ENCODE measurements around the gene LTBP1.

The LTBP1 gene

GRCh38 chr2:32948266-32948665 is 1.5 kb downstream of the LTBP1 start:
- peak overlapping the region; percentile 40 for H3K9ac ChIP-seq (ENCODE audit: low read length)
- H3K27ac ChIP-seq (ENCODE audit: low read length) = no peak overlapping the region

GRCh38 chr2:32949260-32949659 is 2.5 kb downstream of the LTBP1 start:
- no peaks in the 10 kb centered on the region for H3K9me3 ChIP-seq (ENCODE audit: control insufficient read depth, low read depth, low read length)
- peaks cover 10% of the 10 kb centered on the region for H3K27me3 ChIP-seq (ENCODE audit: control insufficient read depth, insufficient read depth, low read length)
- no peaks in the 10 kb centered on the region for H3K36me3 ChIP-seq (ENCODE audit: control insufficient read depth, low read depth, low read length)
- H3K27ac ChIP-seq (ENCODE audit: low read length) = no peak overlapping the region
- H3K4me3 ChIP-seq (ENCODE audit: low read length) = no peak overlapping the region
- H3K4me1 ChIP-seq (ENCODE audit: control insufficient read depth, low read depth, low read length) = peaks cover 8% of the 10 kb centered on the region
- no peak overlapping the region for H3K9ac ChIP-seq (ENCODE audit: low read length)

More at GRCh38 chr2:32948266-32948665, 1.5 kb downstream of the LTBP1 start:
- H3K4me3 ChIP-seq (ENCODE audit: low read length) = peak overlapping the region; percentile 73
- H3K9me3 ChIP-seq (ENCODE audit: control insufficient read depth, low read depth, low read length) = no peaks in the 10 kb centered on the region
- H3K4me1 ChIP-seq (ENCODE audit: control insufficient read depth, low read depth, low read length) = peaks cover 8% of the 10 kb centered on the region
- H3K27me3 ChIP-seq (ENCODE audit: control insufficient read depth, insufficient read depth, low read length) = peaks cover 10% of the 10 kb centered on the region
- no peaks in the 10 kb centered on the region for H3K36me3 ChIP-seq (ENCODE audit: control insufficient read depth, low read depth, low read length)

GRCh38 chr2:32951672-32952071 is 4.9 kb downstream of the LTBP1 start:
- H3K9ac ChIP-seq (ENCODE audit: low read length) = no peak overlapping the region
- H3K4me3 ChIP-seq (ENCODE audit: low read length) = no peak overlapping the region
- peaks cover 8% of the 10 kb centered on the region for H3K4me1 ChIP-seq (ENCODE audit: control insufficient read depth, low read depth, low read length)
- peaks cover 10% of the 10 kb centered on the region for H3K27me3 ChIP-seq (ENCODE audit: control insufficient read depth, insufficient read depth, low read length)
- H3K36me3 ChIP-seq (ENCODE audit: control insufficient read depth, low read depth, low read length) = no peaks in the 10 kb centered on the region
- H3K9me3 ChIP-seq (ENCODE audit: control insufficient read depth, low read depth, low read length) = no peaks in the 10 kb centered on the region
- H3K27ac ChIP-seq (ENCODE audit: low read length) = no peak overlapping the region

DNA sequence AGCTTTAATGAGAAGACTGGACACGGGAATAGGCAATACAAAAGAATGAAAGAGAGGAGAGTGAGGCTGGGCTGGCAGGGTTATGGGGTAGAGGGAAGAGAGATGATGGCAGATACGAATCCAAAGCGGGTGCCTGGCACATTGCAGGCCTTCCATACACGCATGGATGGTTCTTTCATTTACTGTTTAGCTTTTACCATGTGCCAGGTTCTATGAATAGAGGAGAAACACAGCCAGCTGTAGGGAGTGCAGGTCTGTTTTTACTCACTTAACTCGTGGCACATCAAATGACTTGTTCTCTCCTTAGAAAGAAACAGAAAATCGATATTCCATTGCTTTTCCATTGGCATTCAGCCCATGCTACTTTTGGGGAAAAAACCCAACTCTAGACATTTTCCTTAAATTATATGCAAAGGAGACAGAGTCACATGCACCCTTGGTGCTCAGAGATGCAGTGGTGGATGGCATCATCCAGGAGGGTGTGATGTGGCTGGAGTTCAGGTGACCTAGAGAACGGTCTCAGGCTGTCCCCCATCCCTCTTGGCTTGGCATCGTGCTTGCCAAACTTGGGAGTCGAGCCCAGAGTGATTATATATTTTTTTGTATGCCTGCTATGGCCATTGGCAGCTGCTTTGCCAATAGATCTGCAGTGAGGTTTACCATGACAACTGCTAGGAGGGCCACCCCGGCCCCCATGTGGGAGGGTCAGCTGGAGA is 6.2 kb downstream of the LTBP1 start:
- Histone ChIP-seq H3K36me3 (ENCODE audit: control insufficient read depth, low read depth, low read length) (no peaks in the 10 kb centered on the region), H3K27ac (ENCODE audit: low read length) (no peak overlapping the region)

GRCh38 chr2:32954206-32954605 is 7.5 kb downstream of the LTBP1 start:
- Histone ChIP-seq H3K27me3 (ENCODE audit: control insufficient read depth, insufficient read depth, low read length) (no peaks in the 10 kb centered on the region), H3K36me3 (ENCODE audit: control insufficient read depth, low read depth, low read length) (no peaks in the 10 kb centered on the region), H3K9ac (ENCODE audit: low read length) (no peak overlapping the region), H3K27ac (ENCODE audit: low read length) (no peak overlapping the region), H3K4me1 (ENCODE audit: control insufficient read depth, low read depth, low read length) (no peaks in the 10 kb centered on the region), H3K4me3 (ENCODE audit: low read length) (no peak overlapping the region), H3K9me3 (ENCODE audit: control insufficient read depth, low read depth, low read length) (no peaks in the 10 kb centered on the region)

More for the DNA sequence above, 6.2 kb downstream of the LTBP1 start:
- no peaks in the 10 kb centered on the region for H3K9me3 ChIP-seq (ENCODE audit: control insufficient read depth, low read depth, low read length)
- peaks cover 9% of the 10 kb centered on the region for H3K27me3 ChIP-seq (ENCODE audit: control insufficient read depth, insufficient read depth, low read length)
- no peak overlapping the region for H3K4me3 ChIP-seq (ENCODE audit: low read length)
- H3K4me1 ChIP-seq (ENCODE audit: control insufficient read depth, low read depth, low read length) = peaks cover 8% of the 10 kb centered on the region
- H3K9ac ChIP-seq (ENCODE audit: low read length) = no peak overlapping the region

DNA sequence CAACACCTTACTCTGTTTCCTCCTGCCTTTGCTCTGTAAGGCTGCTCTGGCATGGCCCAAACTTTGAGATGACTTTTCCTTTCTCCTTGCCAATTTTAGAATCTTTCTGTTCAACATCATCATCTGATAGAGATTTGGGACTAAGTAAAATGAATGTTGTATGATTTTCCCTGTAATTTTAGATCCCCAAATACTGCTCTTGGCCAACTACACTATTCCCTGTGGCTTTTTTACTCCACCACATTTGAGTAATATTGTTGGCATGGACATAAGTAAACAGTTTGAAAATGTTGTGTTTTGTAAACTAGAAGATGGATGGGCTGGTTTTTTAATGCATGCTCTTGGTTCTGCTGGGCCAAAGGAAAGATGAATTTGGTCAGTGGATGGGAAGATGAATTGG is 12.1 kb downstream of the LTBP1 start:
- no peaks in the 10 kb centered on the region for H3K4me1 ChIP-seq (ENCODE audit: control insufficient read depth, low read depth, low read length)
- H3K9ac ChIP-seq (ENCODE audit: low read length) = no peak overlapping the region
- no peak overlapping the region for H3K27ac ChIP-seq (ENCODE audit: low read length)
- no peaks in the 10 kb centered on the region for H3K36me3 ChIP-seq (ENCODE audit: control insufficient read depth, low read depth, low read length)
- H3K9me3 ChIP-seq (ENCODE audit: control insufficient read depth, low read depth, low read length) = no peaks in the 10 kb centered on the region
- no peak overlapping the region for H3K4me3 ChIP-seq (ENCODE audit: low read length)
- no peaks in the 10 kb centered on the region for H3K27me3 ChIP-seq (ENCODE audit: control insufficient read depth, insufficient read depth, low read length)

DNA sequence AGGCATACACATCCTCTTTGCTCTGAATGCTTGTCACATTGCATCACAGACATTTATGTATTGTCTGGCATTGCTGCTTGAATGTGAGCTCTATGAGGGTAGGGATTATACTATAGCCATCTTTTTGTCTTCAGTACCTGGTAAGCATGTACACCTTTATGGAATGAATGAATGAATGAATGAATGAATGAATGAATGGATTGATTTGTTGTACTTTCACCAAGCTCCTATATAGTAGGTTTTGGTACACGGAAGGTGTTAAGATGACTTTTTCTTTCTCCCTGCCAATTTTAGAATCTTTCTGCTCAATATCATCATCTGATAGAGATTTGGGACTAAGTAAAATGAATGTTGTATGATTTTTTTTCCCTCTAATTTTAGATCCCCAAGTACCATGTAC is 13.5 kb downstream of the LTBP1 start:
- no peak overlapping the region for H3K4me3 ChIP-seq (ENCODE audit: low read length)
- H3K4me1 ChIP-seq (ENCODE audit: control insufficient read depth, low read depth, low read length) = no peaks in the 10 kb centered on the region
- no peak overlapping the region for H3K27ac ChIP-seq (ENCODE audit: low read length)
- H3K9me3 ChIP-seq (ENCODE audit: control insufficient read depth, low read depth, low read length) = no peaks in the 10 kb centered on the region
- no peaks in the 10 kb centered on the region for H3K36me3 ChIP-seq (ENCODE audit: control insufficient read depth, low read depth, low read length)
- H3K27me3 ChIP-seq (ENCODE audit: control insufficient read depth, insufficient read depth, low read length) = no peaks in the 10 kb centered on the region
- no peak overlapping the region for H3K9ac ChIP-seq (ENCODE audit: low read length)

DNA sequence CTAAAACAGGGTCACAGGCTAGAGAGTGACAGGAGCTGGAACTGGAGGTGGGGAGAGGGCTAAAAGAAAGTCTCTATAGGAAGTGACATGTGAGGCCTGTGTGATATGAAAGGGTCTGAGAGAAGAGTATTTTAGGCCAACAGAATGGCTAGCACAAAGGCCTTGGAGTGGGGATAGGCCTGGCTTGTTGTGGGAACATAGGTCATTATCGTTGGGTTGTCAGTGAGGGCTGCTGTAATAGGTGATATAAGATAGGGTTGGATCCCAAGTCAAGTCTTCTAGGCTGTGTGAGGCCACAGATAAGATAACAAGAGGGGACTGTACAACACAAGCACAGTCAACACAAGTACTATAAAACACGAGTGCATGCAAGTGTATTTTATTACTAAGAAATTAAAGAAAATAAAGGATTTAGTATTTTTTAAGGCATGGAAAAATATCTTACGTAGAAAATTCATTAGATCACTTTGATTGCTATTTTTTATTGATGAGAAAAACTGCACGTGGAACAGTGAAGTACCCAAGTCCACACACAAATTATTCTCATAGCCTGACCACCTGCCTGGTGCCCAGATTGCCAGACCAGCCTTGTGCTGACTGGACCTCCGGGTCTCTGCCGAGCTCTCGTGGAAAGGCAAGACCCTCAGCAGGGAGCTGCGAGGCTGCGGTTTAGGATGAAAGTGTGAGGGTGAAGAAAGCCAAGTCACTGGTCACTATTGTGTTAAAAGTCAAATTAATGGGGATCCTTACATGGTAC is 14.1 kb downstream of the LTBP1 start:
- H3K9me3 ChIP-seq (ENCODE audit: control insufficient read depth, low read depth, low read length) = no peaks in the 10 kb centered on the region
- no peak overlapping the region for H3K27ac ChIP-seq (ENCODE audit: low read length)
- H3K4me3 ChIP-seq (ENCODE audit: low read length) = no peak overlapping the region
- no peak overlapping the region for H3K9ac ChIP-seq (ENCODE audit: low read length)
- H3K27me3 ChIP-seq (ENCODE audit: control insufficient read depth, insufficient read depth, low read length) = no peaks in the 10 kb centered on the region
- no peaks in the 10 kb centered on the region for H3K4me1 ChIP-seq (ENCODE audit: control insufficient read depth, low read depth, low read length)
- H3K36me3 ChIP-seq (ENCODE audit: control insufficient read depth, low read depth, low read length) = no peaks in the 10 kb centered on the region

- H3K36me3 ChIP-seq (ENCODE audit: control insufficient read depth, low read depth, low read length) = no peaks in the 10 kb centered on the region
- H3K4me1 ChIP-seq (ENCODE audit: control insufficient read depth, low read depth, low read length) = no peaks in the 10 kb centered on the region
- H3K9ac ChIP-seq (ENCODE audit: low read length) = no peak overlapping the region
- no peaks in the 10 kb centered on the region for H3K9me3 ChIP-seq (ENCODE audit: control insufficient read depth, low read depth, low read length)
- no peaks in the 10 kb centered on the region for H3K27me3 ChIP-seq (ENCODE audit: control insufficient read depth, insufficient read depth, low read length)
- no peak overlapping the region for H3K27ac ChIP-seq (ENCODE audit: low read length)
- H3K4me3 ChIP-seq (ENCODE audit: low read length) = no peak overlapping the region
These were observed 15.9 kb downstream of the LTBP1 start for GRCh38 chr2:32962690-32963089.

DNA sequence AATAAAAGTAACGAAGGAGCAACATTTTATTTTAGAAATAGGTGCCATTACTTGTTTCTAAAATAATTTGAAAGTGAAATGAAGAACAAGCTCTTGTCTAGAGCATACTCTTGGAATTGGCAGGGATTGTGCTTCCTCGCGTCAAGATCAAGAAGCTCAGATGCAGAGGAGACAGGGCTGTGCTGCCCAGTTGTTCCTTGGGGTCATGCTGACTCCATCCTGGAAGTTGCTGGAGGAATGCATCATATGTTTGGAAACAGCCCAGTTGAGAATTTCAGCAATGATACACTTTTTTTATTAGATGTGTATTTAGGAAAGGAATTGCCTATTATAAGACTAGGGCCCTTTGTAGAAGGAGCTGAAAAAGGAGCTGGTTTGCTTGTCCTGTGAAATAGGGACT is 17.2 kb downstream of the LTBP1 start:
- no peaks in the 10 kb centered on the region for H3K27me3 ChIP-seq (ENCODE audit: control insufficient read depth, insufficient read depth, low read length)
- H3K4me3 ChIP-seq (ENCODE audit: low read length) = no peak overlapping the region
- H3K9me3 ChIP-seq (ENCODE audit: control insufficient read depth, low read depth, low read length) = no peaks in the 10 kb centered on the region
- H3K4me1 ChIP-seq (ENCODE audit: control insufficient read depth, low read depth, low read length) = no peaks in the 10 kb centered on the region
- H3K27ac ChIP-seq (ENCODE audit: low read length) = no peak overlapping the region
- no peak overlapping the region for H3K9ac ChIP-seq (ENCODE audit: low read length)
- H3K36me3 ChIP-seq (ENCODE audit: control insufficient read depth, low read depth, low read length) = no peaks in the 10 kb centered on the region

DNA sequence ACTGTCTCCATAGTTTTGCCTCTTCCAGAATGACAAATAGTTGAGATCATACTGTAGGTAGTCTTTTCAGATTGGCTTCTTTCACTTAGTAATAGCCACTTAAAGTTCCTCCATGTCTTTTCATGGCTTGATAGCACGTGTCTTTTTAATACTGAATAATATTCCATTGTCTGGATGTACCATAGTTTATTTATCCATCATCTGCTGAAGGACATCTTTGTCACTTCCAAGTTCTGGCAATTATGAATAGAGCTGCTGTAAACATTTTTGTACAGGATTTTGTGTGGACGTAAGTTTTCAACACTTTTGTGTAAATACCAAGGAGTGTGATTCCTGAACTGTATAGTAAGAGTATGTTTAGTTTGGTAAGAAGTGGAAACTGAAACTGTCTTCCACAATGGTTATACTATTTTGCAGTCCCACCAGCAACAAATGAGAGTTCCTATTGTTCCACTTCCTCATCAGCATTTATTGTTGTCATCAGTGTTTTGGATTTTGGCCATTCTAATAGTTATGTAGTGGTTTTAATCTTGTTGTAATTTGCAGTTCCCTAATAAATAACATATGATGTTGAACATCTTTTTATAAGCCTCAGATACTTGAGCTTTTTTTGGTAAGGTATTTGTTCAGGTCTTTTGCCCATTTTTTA is 18.9 kb downstream of the LTBP1 start:
- H3K27ac ChIP-seq (ENCODE audit: low read length) = no peak overlapping the region
- H3K9me3 ChIP-seq (ENCODE audit: control insufficient read depth, low read depth, low read length) = no peaks in the 10 kb centered on the region
- H3K4me3 ChIP-seq (ENCODE audit: low read length) = no peak overlapping the region
- H3K36me3 ChIP-seq (ENCODE audit: control insufficient read depth, low read depth, low read length) = no peaks in the 10 kb centered on the region
- no peaks in the 10 kb centered on the region for H3K4me1 ChIP-seq (ENCODE audit: control insufficient read depth, low read depth, low read length)
- H3K27me3 ChIP-seq (ENCODE audit: control insufficient read depth, insufficient read depth, low read length) = no peaks in the 10 kb centered on the region
- no peak overlapping the region for H3K9ac ChIP-seq (ENCODE audit: low read length)
